GM18861 (cell line): ENCODE data around the gene RASA4B.
A peak's percentile ranks its signal among the peaks of the same experiment; 100 is the strongest.
"Not testable (repeated sequence)": the region's sequence is repeated elsewhere in the genome, so short reads cannot be mapped to it uniquely, and the experiment has no call there.

Experiments used
- ATAC-seq: cut with Tn5 transposase; IDR thresholded peaks from one replicate; pipeline ENCODE4 v1.9.1; 2021; ENCODE audit not compliant: unreplicated experiment

RASA4B gene

GRCh38 chr7:102512642-102513221, 4.8 kb downstream of the RASA4B start:
- ATAC-seq: not testable (repeated sequence)

- peak; percentile 21 for ATAC-seq
Measured at GRCh38 chr7:102511860-102512522, 5.6 kb downstream of the RASA4B start.

GRCh38 chr7:102510575-102510974, 7.0 kb downstream of the RASA4B start:
- ATAC-seq: not testable (repeated sequence)

- ATAC-seq: not testable (repeated sequence)
Measured at GRCh38 chr7:102507410-102508088, 10.0 kb downstream of the RASA4B start.

GRCh38 chr7:102505298-102506185, 12.0 kb downstream of the RASA4B start:
- ATAC-seq: not testable (repeated sequence)

GRCh38 chr7:102503141-102503540, 14.4 kb downstream of the RASA4B start:
- ATAC-seq: not testable (repeated sequence)

GRCh38 chr7:102498321-102498720, 19.3 kb downstream of the RASA4B start:
- not testable (repeated sequence) for ATAC-seq

- ATAC-seq: not testable (repeated sequence)
Measured at GRCh38 chr7:102497308-102497707, 20.3 kb downstream of the RASA4B start.

GRCh38 chr7:102496861-102497260, 20.7 kb downstream of the RASA4B start:
- not testable (repeated sequence) for ATAC-seq

- ATAC-seq: peak; percentile 72
Measured at GRCh38 chr7:102494473-102495149, 23.0 kb downstream of the RASA4B start.

- not testable (repeated sequence) for ATAC-seq
Measured at GRCh38 chr7:102494026-102494425, 23.6 kb downstream of the RASA4B start.

GRCh38 chr7:102493220-102493935, 24.2 kb downstream of the RASA4B start:
- ATAC-seq: not testable (repeated sequence)

- not testable (repeated sequence) for ATAC-seq
Measured at GRCh38 chr7:102490529-102491075, 27.0 kb downstream of the RASA4B start.

GRCh38 chr7:102484317-102484716, 33.3 kb downstream of the RASA4B start:
- ATAC-seq: not testable (repeated sequence)

GRCh38 chr7:102481962-102482361, 35.6 kb downstream of the RASA4B start:
- not testable (repeated sequence) for ATAC-seq

GRCh38 chr7:102479982-102480637, 37.5 kb downstream of the RASA4B start:
- not testable (repeated sequence) for ATAC-seq

- peak; percentile 30 for ATAC-seq
Measured at GRCh38 chr7:102479209-102479584, 38.4 kb downstream of the RASA4B start.

GRCh38 chr7:102478314-102479208, 39.0 kb downstream of the RASA4B start, which contains the start of gene POLR2J:
POLR2J (minus strand) TSS chr7:102478922; CDS start chr7:102478860, 62 bp downstream.
- peak; percentile 80 for ATAC-seq
